A673 (cell line): ENCODE results near the gene DCHS2.

Source experiments
- EZH2 ChIP-seq: fragments of 200-600 bp; sonication (generic); IDR thresholded peaks from 2 replicates; pipeline ENCODE4 v1.6.1; 2017; ENCODE audit warnings: borderline replicate concordance, low read depth, mild to moderate bottlenecking, mixed read lengths, antibody characterized with exemption, low read length; ENCODE audit not compliant: poor library complexity, severe bottlenecking
- TF ChIP-seq, protein P1 (sequence below): fragments of 300-800, 200-600 bp; sonication (generic); conservative IDR thresholded peaks from 2 replicates; pipeline ENCODE4 v1.5.1; 2017; ENCODE audit warnings: low read depth, mild to moderate bottlenecking, antibody characterized with exemption, low read length, moderate library complexity, mixed read lengths

DNA sequence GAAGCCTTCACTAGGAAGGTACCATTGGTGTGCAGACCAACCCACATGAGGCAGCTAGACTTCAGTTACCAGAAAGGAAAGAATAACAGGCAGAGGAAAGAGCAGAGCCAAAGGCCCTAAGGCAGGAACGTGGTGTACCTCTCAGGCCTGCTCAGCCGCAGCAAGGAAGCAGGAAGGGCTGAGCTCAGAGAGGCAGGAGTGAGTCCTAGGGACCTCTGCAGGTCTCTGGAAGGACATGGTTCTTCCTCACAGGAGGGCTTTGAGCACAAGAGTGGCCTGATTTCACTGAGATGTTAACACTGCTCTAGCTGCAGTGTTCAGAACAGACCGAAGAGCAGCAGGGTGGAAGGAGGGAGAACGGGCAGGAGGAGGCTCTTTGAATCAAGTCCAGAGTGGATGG is 124.6 kb downstream of the DCHS2 start:
- TF ChIP-seq, protein P1, sequence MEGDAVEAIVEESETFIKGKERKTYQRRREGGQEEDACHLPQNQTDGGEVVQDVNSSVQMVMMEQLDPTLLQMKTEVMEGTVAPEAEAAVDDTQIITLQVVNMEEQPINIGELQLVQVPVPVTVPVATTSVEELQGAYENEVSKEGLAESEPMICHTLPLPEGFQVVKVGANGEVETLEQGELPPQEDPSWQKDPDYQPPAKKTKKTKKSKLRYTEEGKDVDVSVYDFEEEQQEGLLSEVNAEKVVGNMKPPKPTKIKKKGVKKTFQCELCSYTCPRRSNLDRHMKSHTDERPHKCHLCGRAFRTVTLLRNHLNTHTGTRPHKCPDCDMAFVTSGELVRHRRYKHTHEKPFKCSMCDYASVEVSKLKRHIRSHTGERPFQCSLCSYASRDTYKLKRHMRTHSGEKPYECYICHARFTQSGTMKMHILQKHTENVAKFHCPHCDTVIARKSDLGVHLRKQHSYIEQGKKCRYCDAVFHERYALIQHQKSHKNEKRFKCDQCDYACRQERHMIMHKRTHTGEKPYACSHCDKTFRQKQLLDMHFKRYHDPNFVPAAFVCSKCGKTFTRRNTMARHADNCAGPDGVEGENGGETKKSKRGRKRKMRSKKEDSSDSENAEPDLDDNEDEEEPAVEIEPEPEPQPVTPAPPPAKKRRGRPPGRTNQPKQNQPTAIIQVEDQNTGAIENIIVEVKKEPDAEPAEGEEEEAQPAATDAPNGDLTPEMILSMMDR = no peak
- TF ChIP-seq EZH2 = no peak
